Measurements from ENCODE around the gene AP3S1.

The AP3S1 gene

DNA sequence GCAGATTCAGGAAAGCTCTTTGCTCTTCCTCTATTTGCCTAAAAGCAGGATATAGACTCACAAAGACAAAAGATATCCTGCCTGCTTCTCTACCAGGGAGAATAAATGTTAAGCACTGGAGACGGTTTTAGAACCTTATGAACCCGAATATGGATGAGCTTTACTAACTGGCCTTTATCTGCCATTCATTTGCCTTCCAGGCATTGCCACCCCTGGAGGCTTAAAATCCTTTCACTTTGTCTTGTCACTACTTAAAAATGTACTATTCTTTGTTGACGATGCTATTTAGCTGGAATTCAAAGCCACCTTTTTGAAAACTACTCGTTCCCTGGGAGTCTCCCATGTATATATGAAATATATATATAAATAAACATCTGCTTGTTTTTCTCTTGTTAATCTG is 97.3 kb downstream of the AP3S1 start:
- DNase-seq (ENCODE audit: low read depth, low spot score) = no peak

DNA sequence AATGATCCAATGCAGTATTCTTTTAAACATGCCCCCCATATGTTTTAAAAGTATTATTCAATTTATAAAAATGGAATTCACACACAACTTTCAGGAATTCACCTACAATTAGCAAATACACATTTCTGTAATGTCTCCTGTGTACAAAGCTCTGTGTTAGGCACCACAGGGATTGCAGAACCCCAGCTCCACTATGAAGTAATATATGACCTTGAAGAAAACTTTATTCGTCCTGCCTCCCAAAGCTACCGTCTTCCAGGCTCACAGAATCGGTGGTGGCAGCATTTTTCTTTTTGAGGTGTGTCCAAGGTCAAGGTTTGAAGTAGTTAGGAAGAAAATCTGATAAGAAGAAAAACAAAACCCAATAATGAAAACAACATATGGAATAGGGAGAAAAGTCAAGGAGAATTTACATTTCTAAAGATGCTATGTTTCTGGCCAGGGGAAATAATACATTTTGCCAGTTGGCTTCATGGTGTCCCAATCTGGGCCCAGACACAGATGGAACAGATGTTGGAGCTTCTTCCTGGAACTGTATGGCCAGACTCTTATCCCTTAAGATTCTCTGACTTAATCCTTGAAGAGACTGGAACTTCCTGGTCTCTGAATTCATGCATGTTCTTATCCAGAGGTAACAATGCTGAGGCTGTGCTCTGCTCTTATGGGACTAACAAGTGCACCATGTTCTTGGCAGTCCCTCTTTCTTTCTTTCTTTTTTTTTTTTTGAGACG is 98.5 kb downstream of the AP3S1 start:
- DNase-seq (ENCODE audit: low read depth, low spot score) = no peak

DNA sequence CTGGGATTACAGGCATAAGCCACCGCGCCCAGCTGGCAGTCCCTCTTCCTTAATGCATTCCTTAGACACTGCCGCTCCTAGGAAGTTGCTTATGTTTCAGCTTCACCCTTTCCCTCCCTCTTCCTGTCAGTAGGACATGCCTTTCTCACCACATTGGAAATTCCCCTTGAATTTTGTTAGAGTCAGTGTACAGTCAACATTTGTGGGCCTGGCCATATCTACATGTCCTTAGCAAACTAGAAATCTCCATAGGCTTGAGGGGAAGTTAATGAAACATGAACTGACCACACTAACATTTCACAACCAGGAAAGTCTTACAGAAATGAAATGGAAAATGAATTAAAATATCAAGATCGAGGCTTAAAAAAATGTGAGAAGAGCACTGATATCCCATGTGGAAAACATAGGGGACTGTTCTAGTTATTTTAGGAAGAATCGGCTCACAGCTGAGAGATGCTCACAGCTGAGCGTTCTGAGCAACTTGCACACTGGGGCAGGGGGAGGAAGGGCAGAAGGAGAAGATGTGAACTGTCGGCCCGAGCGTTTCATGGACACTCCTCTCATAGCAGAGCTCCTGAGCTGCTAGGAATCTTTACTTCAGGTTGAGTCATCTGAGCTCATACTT is 99.4 kb downstream of the AP3S1 start:
- DNase-seq (ENCODE audit: low read depth, low spot score) = no peak

- DNase-seq (ENCODE audit: low read depth, low spot score) = no peak
These were observed 102.8 kb downstream of the AP3S1 start for GRCh38 chr5:115944501-115944900.

DNA sequence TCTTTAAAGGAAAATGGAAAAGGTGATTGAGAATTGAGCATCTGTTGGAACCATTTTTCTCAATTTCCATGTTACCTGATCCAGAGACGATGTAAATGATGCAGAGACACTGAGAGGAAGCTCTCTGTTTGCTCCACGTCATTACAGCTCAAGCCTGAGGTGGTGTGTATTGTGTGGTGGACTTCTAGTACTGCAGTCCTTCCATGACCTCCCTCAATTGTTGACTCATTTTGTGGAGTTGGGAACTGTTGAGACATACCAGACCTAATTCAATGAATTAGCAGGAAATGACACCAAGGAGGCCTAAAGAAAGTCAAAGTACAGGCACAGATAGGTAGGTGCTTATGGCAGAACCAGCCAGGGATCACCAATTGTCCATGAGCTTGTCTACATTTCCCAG is 104.9 kb downstream of the AP3S1 start:
- DNase-seq (ENCODE audit: low read depth, low spot score) = no peak

DNA sequence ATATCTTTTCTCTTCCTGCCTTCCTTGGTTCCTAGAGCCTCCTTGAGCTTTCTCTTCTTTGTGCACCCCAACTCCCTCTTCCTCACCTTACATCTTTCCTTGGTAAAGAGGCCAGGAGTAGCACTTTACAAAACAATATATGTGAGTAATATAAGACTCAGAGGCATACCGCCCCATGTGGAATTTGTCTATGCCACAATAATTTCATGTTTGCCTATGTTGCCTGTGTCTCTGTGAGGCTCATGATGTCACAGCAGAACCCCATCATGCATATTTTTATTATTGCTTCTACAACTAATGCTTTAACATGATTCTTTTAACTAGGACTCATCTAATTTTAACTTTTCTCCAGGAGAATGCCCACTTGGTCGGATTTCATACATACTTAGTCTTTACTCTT is 105.5 kb downstream of the AP3S1 start:
- DNase-seq (ENCODE audit: low read depth, low spot score) = no peak

GRCh38 chr5:115948091-115948534 is 106.4 kb downstream of the AP3S1 start:
- DNase-seq (ENCODE audit: low read depth, low spot score) = no peak

GRCh38 chr5:115949096-115949495 is 107.4 kb downstream of the AP3S1 start:
- DNase-seq (ENCODE audit: low read depth, low spot score) = no peak

DNA sequence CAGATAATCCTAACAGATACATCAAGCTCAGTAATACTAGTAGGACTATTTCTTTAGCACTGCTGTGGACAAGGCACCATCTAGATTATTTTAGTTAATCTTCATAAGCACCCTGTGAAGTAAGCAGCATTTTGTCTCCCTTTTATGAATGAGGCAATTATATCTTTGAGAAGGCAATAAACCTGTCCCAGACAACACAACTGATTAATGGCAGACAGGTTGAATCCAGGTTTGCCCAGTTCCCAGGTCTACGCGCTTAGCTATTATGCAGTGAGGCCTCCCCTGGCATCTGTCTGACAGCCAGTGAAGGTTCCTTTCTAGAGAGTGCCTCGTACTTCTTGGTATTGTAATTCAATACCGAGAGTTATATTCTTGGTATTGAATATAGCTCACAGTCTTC is 110.9 kb downstream of the AP3S1 start:
- DNase-seq (ENCODE audit: low read depth, low spot score) = no peak

GRCh38 chr5:115954144-115954543 is 112.4 kb downstream of the AP3S1 start:
- no peak for DNase-seq (ENCODE audit: low read depth, low spot score)

GRCh38 chr5:115956957-115957356 is 115.2 kb downstream of the AP3S1 start:
- DNase-seq (ENCODE audit: low read depth, low spot score) = no peak

DNA sequence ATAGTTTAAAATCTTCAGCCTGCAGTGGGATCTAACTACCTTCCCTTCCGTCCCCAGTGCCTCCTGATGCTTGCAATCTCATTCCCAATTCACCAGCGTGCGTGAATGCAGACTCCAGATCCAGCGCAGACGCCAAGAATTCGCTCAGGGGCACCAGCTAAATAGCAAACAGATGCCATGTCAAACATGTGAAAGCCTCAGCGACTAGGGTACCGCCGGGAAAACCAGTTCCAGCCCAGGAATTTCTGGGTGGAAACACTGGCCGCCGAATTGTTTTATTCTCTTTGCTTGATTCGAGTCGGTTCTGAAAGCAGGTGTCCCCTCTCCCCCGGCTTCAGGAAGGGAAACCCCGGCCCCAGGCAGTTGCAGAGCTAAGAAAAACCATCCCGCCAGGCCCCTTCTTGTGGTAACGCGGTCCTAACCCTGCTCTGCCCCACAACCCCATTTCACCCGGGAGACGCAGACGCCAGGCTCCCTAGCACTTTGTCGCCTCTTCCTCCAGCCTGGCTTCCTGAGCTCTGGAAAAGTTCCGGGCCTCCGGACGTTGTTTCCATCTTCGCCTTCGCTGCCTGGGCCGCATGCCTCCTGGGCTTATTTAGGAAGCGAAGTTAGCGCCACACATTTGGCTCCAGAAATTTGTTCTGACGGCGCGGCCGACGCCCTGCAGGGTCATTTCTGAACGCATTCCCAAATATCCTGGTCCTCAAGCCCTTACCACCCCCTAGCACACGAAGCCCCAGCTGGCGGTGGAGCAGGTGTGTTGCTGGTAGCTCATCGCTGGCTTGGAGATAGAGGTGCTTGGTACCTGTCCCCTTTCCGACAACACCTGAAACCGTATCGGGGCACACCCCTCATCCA is 119.9 kb downstream of the AP3S1 start:
- DNase-seq (ENCODE audit: low read depth, low spot score) = no peak

DNA sequence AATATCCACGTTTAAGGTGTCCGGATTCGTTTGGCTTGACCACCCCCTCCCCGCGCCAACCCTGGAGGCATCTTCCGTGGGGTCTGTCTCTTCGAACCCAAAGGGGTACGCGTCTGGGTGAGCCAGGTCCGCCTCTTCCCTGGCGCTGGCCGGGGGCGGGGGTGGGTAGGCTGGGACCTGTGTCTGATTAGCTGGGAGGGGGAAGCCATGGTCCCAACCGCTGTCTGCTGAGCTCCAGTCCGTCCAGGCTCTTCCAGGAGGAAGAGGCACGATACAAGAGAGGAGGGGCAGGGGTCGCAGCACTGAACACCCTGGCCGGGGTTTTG is 120.5 kb downstream of the AP3S1 start, which contains the start of gene LVRN:
TSS of gene LVRN (plus strand) at position 237 of the 326 bp plus-strand sequence. CDS start 143 bp downstream, outside the sequence.
- no peak for DNase-seq (ENCODE audit: low read depth, low spot score)

- DNase-seq (ENCODE audit: low read depth, low spot score) = no peak
These were observed 121.0 kb downstream of the AP3S1 start for GRCh38 chr5:115962565-115963402.

DNA sequence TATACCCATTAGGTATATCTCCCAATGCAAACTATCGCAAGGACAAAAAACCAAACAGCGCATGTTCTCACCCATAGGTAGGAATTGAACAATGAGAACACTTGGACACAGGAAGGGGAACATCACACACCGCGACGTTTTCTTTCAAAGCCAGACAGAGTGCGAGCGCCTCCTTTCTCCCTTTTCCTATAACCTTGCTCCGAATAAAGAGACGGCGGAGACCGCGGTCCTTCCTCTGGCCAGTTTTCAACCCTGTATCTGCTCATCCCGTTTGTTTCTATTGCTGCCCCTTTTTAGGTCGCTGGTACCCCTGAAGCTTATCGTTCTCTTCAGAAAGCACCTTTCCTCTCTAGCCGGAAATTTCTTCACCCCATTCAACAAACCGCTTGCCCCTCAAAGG is 121.8 kb downstream of the AP3S1 start:
- no peak for DNase-seq (ENCODE audit: low read depth, low spot score)
